IPS-18c (cell line): ENCODE results near the gene PDPR.
"Not testable (repeated sequence)": the region's sequence is repeated elsewhere in the genome, so short reads cannot be mapped to it uniquely, and the experiment has no call there.

Experiments
- H3K4me3 ChIP-seq: 2 replicates; pipeline ENCODE4 v1.7.0; 2013; ENCODE audit warnings: low read depth, mild to moderate bottlenecking, low read length, moderate library complexity; ENCODE audit not compliant: insufficient read depth
- H3K9me3 ChIP-seq: one replicate; pipeline ENCODE4 v1.6.1; 2013; ENCODE audit warnings: mild to moderate bottlenecking, low read length, moderate library complexity; ENCODE audit not compliant: control insufficient read depth, insufficient read depth

PDPR gene

GRCh38 chr16:70118776-70119175 lies 4.6 kb downstream of the PDPR start:
- not testable (repeated sequence) for H3K4me3 ChIP-seq, H3K9me3 ChIP-seq

GRCh38 chr16:70120398-70120797 lies 6.3 kb downstream of the PDPR start:
- not testable (repeated sequence) for H3K4me3 ChIP-seq, H3K9me3 ChIP-seq

GRCh38 chr16:70123822-70124221 lies 9.7 kb downstream of the PDPR start:
- not testable (repeated sequence) for H3K4me3 ChIP-seq

GRCh38 chr16:70126226-70126625 lies 12.1 kb downstream of the PDPR start:
- not testable (repeated sequence) for H3K4me3 ChIP-seq, H3K9me3 ChIP-seq

More at GRCh38 chr16:70123822-70124221, 9.7 kb downstream of the PDPR start:
- not testable (repeated sequence) for H3K9me3 ChIP-seq

- not testable (repeated sequence) for H3K4me3 ChIP-seq, H3K9me3 ChIP-seq
Observed at GRCh38 chr16:70127706-70128105, 13.6 kb downstream of the PDPR start.

- not testable (repeated sequence) for H3K4me3 ChIP-seq, H3K9me3 ChIP-seq
Observed at GRCh38 chr16:70128844-70129243, 14.7 kb downstream of the PDPR start.

GRCh38 chr16:70135796-70136195 lies 21.7 kb downstream of the PDPR start:
- not testable (repeated sequence) for H3K9me3 ChIP-seq, H3K4me3 ChIP-seq

- H3K4me3 ChIP-seq, H3K9me3 ChIP-seq: not testable (repeated sequence)
Observed at GRCh38 chr16:70136595-70136994, 22.5 kb downstream of the PDPR start.

- H3K9me3 ChIP-seq, H3K4me3 ChIP-seq: not testable (repeated sequence)
Observed at GRCh38 chr16:70142739-70143138, 28.6 kb downstream of the PDPR start.

GRCh38 chr16:70143231-70143895 lies 29.2 kb downstream of the PDPR start:
- H3K9me3 ChIP-seq, H3K4me3 ChIP-seq: not testable (repeated sequence)

- not testable (repeated sequence) for H3K4me3 ChIP-seq, H3K9me3 ChIP-seq
Observed at GRCh38 chr16:70147853-70148252, 33.7 kb downstream of the PDPR start.

- H3K9me3 ChIP-seq, H3K4me3 ChIP-seq: not testable (repeated sequence)
Observed at GRCh38 chr16:70148453-70148852, 34.3 kb downstream of the PDPR start.

GRCh38 chr16:70149296-70149695 lies 35.2 kb downstream of the PDPR start:
- not testable (repeated sequence) for H3K9me3 ChIP-seq, H3K4me3 ChIP-seq

GRCh38 chr16:70151391-70151790 lies 37.3 kb downstream of the PDPR start:
- no peaks in the 10 kb centered on the region for H3K9me3 ChIP-seq
- no peak overlapping the region for H3K4me3 ChIP-seq

- no peaks in the 10 kb centered on the region for H3K9me3 ChIP-seq
- no peak overlapping the region for H3K4me3 ChIP-seq
Observed at GRCh38 chr16:70151941-70152509, 37.9 kb downstream of the PDPR start.

- H3K9me3 ChIP-seq: no peaks in the 10 kb centered on the region
- H3K4me3 ChIP-seq: no peak overlapping the region
Observed at GRCh38 chr16:70152578-70153302, 38.6 kb downstream of the PDPR start.

- not testable (repeated sequence) for H3K9me3 ChIP-seq, H3K4me3 ChIP-seq
Observed at GRCh38 chr16:70154736-70155135, 40.6 kb downstream of the PDPR start.

GRCh38 chr16:70156207-70156978 lies 42.3 kb downstream of the PDPR start:
- H3K9me3 ChIP-seq: no peaks in the 10 kb centered on the region
- no peak overlapping the region for H3K4me3 ChIP-seq
